ENCODE data around the gene ASIC2.

The ASIC2 gene

GRCh38 chr17:33163533-33164168, 129.4 kb downstream of the ASIC2 start:
- DNase-seq (ENCODE audit: low read depth in 3 of 3): no peak

- no peak for DNase-seq (ENCODE audit: low read depth in 3 of 3)
These were observed 138.1 kb downstream of the ASIC2 start for GRCh38 chr17:33154869-33155455.

GRCh38 chr17:33152783-33153182, 140.3 kb downstream of the ASIC2 start:
- DNase-seq (ENCODE audit: low read depth in 3 of 3): no peak

GRCh38 chr17:33151565-33151964, 141.5 kb downstream of the ASIC2 start:
- DNase-seq (ENCODE audit: low read depth in 3 of 3): no peak

GRCh38 chr17:33145941-33146340, 147.2 kb downstream of the ASIC2 start:
- no peak for DNase-seq (ENCODE audit: low read depth in 3 of 3)

GRCh38 chr17:33144837-33145236, 148.3 kb downstream of the ASIC2 start:
- DNase-seq (ENCODE audit: low read depth in 3 of 3): no peak

- DNase-seq (ENCODE audit: low read depth in 3 of 3): peak in 1 of 3 donors; percentile 1
These were observed 150.3 kb downstream of the ASIC2 start for GRCh38 chr17:33142705-33143299.

GRCh38 chr17:33140413-33141099, 152.5 kb downstream of the ASIC2 start:
- DNase-seq (ENCODE audit: low read depth in 3 of 3): no peak

GRCh38 chr17:33138627-33139026, 154.5 kb downstream of the ASIC2 start:
- DNase-seq (ENCODE audit: low read depth in 3 of 3): no peak

GRCh38 chr17:33137426-33137825, 155.7 kb downstream of the ASIC2 start:
- no peak for DNase-seq (ENCODE audit: low read depth in 3 of 3)

- no peak for DNase-seq (ENCODE audit: low read depth in 3 of 3)
These were observed 157.4 kb downstream of the ASIC2 start for GRCh38 chr17:33135691-33136090.

- DNase-seq (ENCODE audit: low read depth in 3 of 3): no peak
These were observed 161.5 kb downstream of the ASIC2 start for GRCh38 chr17:33131620-33132019.

- no peak for DNase-seq (ENCODE audit: low read depth in 3 of 3)
These were observed 165.4 kb downstream of the ASIC2 start for GRCh38 chr17:33127706-33128105.

GRCh38 chr17:33126086-33126485, 167.0 kb downstream of the ASIC2 start:
- DNase-seq (ENCODE audit: low read depth in 3 of 3): no peak

GRCh38 chr17:33125552-33125950, 167.5 kb downstream of the ASIC2 start:
- no peak for DNase-seq (ENCODE audit: low read depth in 3 of 3)

GRCh38 chr17:33124871-33125551, 168.1 kb downstream of the ASIC2 start:
- DNase-seq (ENCODE audit: low read depth in 3 of 3): no peak

GRCh38 chr17:33124185-33124584, 168.9 kb downstream of the ASIC2 start:
- no peak for DNase-seq (ENCODE audit: low read depth in 3 of 3)

GRCh38 chr17:33121756-33122155, 171.3 kb downstream of the ASIC2 start:
- DNase-seq (ENCODE audit: low read depth in 3 of 3): no peak

GRCh38 chr17:33121272-33121671, 171.8 kb downstream of the ASIC2 start:
- DNase-seq (ENCODE audit: low read depth in 3 of 3): no peak

GRCh38 chr17:33120103-33120502, 173.0 kb downstream of the ASIC2 start:
- no peak for DNase-seq (ENCODE audit: low read depth in 3 of 3)

GRCh38 chr17:33118391-33119075, 174.6 kb downstream of the ASIC2 start:
- DNase-seq (ENCODE audit: low read depth in 3 of 3): no peak

All from stimulated activated CD4-positive, alpha-beta T cell treated with anti-CD3 and anti-CD28 coated beads, TNF-alpha, amount 100 ng/mL, for 48 hours (primary cell).